GM12865 (cell line): ENCODE measurements around the gene TBC1D22A.
"Not testable (repeated sequence)": the region's sequence is repeated elsewhere in the genome, so short reads cannot be mapped to it uniquely, and the experiment has no call there.

Source experiments
- DNase-seq: peaks from one replicate; pipeline ENCODE4 v3.0.0; 2010; ENCODE audit warnings: low read depth
- H3K4me3 ChIP-seq: 2 replicates; pipeline ENCODE4 v1.5.1; 2011; ENCODE audit warnings: mild to moderate bottlenecking, low read depth, low read length, control low read depth
- TF ChIP-seq, protein P1 (sequence below): IDR thresholded peaks from 2 replicates; pipeline ENCODE4 v1.5.1; 2011; ENCODE audit warnings: low read length, control low read depth, low read depth, inconsistent platforms; ENCODE audit not compliant: insufficient read depth; ENCODE audit errors: missing control alignments

The TBC1D22A gene

DNA sequence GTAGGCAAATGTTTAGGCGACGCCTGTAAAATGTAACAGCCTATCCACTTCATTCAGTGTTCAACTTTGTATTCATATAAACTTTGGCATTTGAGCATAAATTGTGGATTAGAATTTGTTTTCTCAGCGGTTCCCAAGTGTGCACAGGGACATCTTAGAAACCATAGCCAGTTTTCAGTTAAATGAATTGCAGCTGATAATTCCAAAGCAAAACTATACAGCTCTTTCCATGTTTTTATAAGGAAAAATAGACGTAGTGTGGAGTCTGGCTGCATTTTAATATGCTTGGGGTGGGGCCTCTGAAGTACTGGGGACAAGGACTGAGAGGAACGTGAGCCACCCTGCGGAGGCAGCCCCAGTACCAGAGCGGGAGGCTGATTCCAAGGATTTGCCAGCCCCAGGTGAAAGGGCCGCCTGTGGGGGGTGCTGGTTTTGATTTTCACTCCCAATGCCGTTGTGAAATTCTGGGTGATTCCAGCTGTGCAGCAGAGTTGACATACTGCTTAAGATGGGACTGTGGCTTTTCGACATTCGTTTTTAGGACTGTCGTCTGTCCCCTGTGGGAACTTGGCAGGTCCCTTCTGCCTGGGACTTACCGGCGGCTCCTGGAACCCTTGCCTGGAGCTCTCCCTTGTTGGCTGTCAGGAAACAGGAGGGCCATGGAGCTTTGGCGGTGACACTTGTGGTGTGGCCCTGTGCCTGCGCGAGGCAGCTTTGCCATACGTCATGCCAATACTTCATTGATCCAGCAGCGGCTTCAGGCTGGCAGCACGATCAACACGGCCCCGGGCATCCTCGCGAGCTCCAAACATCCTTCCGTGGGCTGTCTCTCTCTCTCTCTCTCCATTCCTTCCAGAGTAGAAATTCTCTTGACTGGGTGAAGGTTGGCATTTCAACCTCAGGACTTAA, 370.9 kb downstream of the TBC1D22A start:
- no peak for DNase-seq
- TF ChIP-seq, protein P1, sequence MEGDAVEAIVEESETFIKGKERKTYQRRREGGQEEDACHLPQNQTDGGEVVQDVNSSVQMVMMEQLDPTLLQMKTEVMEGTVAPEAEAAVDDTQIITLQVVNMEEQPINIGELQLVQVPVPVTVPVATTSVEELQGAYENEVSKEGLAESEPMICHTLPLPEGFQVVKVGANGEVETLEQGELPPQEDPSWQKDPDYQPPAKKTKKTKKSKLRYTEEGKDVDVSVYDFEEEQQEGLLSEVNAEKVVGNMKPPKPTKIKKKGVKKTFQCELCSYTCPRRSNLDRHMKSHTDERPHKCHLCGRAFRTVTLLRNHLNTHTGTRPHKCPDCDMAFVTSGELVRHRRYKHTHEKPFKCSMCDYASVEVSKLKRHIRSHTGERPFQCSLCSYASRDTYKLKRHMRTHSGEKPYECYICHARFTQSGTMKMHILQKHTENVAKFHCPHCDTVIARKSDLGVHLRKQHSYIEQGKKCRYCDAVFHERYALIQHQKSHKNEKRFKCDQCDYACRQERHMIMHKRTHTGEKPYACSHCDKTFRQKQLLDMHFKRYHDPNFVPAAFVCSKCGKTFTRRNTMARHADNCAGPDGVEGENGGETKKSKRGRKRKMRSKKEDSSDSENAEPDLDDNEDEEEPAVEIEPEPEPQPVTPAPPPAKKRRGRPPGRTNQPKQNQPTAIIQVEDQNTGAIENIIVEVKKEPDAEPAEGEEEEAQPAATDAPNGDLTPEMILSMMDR: no peak
- H3K4me3 ChIP-seq: no peak overlapping the region

DNA sequence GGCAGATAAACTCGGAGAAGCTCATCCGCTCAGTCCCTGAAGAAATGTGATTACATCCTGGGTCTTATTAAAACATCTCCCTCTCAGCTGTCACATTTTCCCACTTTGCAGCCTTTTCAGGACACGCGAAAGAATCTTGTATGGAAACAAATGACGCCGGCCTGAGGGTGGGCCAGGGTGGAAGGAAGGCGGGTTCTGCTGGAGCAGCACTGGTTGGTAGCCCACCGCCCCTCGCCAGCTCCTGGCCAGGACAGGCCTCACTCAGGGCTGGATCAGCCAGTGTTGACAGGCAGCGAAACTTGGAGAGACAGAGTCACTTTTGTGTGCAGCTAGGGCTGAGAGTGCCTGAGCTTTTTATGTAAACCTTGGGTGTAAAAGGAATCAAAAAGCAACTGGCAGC, 371.8 kb downstream of the TBC1D22A start:
- H3K4me3 ChIP-seq: no peak overlapping the region
- DNase-seq: no peak
- TF ChIP-seq, protein P1: no peak

DNA sequence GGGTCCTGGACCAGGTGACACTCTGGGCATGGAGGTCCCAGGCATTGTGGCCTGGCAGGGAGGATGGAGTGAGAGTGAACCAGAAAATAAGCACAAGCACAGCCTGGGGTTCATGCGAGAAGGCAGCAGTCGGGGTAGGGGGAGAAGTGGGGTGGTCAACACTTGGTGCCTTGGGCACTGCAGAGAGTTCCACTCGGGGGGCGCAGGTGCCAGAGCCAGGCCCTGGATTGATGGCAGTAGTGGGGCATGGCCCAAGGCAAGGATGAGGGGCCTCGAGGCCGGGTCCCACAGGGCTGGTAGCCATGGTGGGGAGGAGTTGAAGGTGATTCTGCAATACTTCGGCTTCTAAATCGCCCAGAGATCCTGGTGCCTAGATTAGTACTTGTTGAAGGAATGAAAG, 372.9 kb downstream of the TBC1D22A start:
- no peak for DNase-seq
- H3K4me3 ChIP-seq: no peak overlapping the region
- TF ChIP-seq, protein P1: no peak

DNA sequence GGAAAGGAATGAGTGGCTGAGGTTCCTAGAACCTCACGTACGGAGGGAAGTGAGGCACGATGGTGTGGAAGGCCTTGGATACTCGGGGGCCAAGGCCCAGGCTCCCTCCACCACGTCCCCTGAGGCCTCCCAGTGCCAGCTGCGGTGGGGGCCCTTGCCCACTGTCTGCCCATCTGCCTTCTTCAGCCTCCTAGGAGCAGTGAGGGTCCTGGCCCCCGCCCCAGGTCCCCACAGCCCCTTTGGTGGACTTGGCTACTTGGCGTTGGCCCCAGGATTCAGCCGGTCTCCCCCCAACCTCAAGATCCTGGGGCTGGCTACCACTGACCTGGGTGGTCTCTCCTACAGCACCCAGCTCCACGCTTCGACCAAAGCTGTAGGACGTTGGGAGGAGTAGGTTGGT, 373.6 kb downstream of the TBC1D22A start:
- DNase-seq: no peak
- TF ChIP-seq, protein P1: no peak
- no peak overlapping the region for H3K4me3 ChIP-seq

DNA sequence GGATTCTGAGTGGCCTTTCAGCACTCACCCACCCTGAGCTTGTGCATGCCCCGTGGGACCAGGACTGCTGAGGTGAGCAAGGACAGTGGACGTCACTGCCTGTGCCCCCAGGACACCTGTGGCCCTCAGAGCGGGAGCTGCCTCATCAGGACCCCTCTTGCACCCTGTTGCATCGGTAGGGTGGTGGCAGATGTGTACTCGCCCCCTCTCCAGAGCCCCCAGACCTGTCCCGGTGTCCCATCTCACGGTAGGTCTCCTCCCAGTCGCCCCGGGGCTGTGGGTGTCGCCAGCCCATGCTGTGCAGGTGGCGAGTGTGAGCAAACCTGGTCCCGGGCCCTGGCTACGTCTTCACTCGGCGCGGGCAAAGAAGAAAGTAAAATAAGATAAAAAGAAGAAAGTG, 374.2 kb downstream of the TBC1D22A start:
- H3K4me3 ChIP-seq: no peak overlapping the region
- DNase-seq: no peak
- TF ChIP-seq, protein P1: no peak

DNA sequence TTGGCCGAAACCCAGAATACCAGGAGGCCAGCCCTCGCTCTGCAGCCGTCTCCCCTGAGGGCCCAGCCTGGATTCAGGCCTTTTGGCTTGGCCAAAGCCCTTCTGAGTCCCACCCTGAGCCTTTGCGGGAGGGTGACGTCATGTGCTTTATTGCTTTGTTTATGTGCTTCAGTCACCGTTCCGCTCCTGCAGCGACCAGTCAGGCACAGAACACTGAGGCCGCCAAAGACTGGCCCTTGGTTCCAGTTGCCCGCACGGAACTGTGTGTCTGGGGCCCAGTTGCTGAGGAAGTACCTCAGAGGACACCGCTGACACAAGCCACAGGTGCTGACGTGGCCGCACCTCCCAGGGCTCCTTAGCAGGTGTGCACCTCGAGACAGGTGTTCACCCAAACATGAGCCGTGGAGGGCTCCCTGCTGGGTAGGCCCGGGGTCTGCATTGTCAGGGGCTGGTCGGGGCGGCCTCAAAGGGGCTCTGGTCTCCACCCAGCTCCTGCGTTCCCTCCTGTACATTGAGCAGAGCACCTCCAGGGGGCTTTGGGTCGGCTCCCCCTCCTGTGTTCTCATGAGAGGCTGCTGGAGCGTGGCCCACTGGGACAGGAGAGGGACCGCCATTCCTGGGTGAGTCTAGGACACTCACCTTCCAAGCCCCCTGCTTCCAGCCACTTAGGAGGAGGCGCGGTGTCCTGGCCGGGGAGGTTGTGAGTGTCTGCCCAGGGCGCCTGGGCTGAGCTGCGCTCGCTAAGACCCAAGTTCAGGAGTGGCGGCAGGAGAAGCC, 376.8 kb downstream of the TBC1D22A start:
- H3K4me3 ChIP-seq: no peak overlapping the region
- DNase-seq: no peak
- TF ChIP-seq, protein P1: no peak

DNA sequence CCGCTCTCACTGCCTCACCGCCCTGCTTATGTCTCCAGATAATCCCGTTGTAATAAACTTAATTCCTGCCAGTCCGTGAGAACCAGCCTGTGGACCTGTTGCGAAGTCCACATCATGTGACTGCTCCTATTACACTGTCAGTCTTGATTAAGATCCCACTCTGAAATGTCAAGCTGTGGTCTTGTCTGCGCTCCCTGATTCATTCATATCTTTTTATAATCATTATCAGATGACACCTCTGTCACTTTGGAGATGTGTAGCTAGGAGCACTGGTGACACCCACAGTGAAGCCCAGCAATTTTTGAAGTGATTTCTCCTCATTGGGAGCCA, 377.3 kb downstream of the TBC1D22A start:
- H3K4me3 ChIP-seq: no peak overlapping the region
- DNase-seq: no peak
- TF ChIP-seq, protein P1: no peak

DNA sequence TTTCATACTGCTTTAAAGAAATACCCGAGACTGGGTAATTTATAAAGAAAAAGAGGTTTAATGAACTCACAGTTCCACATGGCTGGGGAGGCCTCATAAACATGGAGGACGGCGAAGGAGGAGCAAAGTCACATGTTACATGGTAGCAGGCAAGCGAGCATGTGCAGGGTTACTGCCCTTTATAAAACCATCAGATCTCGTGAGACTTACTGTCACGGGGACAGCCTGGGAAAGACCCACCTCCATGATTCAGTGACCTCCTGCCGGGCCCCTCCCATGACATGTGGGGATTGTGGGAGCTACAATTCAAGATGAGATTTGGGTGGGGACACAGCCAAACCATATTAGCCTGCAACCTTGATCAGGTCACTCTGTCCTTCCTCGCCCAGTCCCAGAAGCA, 378.5 kb downstream of the TBC1D22A start:
- DNase-seq: not testable (repeated sequence)

More for the DNA sequence above, 378.5 kb downstream of the TBC1D22A start:
- not testable (repeated sequence) for H3K4me3 ChIP-seq
